ENCODE data around the gene C19orf25. TPM values are rescaled to one million over a fixed set of nuclear protein-coding genes. Genes with fewer than 3 reads are reported as not detected.

The C19orf25 gene
- total and polyA plus RNA-seq, 9 of the 15 experiments (the other 6 are each of a cell fraction or from before 2014, with no cell fraction given): 0.79 to 96.0 (median 36.1) TPM

GRCh38 chr19:1471515-1472160 lies 7.4 kb downstream of the C19orf25 start:
- peaks cover 37% of the 10 kb centered on the region for H3K79me2 ChIP-seq (ENCODE audit: control insufficient read depth, insufficient read depth, low read length)
- BruUV-seq (replicated peaks): no TSS peak
- intact Hi-C loops (cut with micrococcal nuclease) (no loop called here), in situ Hi-C loops (cut with MboI) (no loop called here)
- ChIA-PET POLR2A (interaction anchor here (1.2 to 1.7 kb wide), 4 partner anchors 13 to 29 kb away, joined by 6 to 9 read pairs (median 6); no protein-coding TSS in a partner anchor), CTCF (ENCODE audit: low intra/inter-chr PET ratio) (no interaction called here)
- H3K9me1 ChIP-seq (ENCODE audit: control insufficient read depth, insufficient read depth, low read length): no peaks in the 10 kb centered on the region
- H3K4me2 ChIP-seq (ENCODE audit: insufficient read depth, low read length): 0 out of 2 replicates have a peak overlapping the region, but pooled peaks have one; percentile 13
- H3K27me3 ChIP-seq (ENCODE audit: control insufficient read depth in 2 of 2, insufficient read depth in 2 of 2, low read length in 2 of 2): no peaks in the 10 kb centered on the region
- DNase-seq (ENCODE audit: extremely low read depth in 1 of 4, low spot score in 3 of 4) (no peak), FAIRE-seq (no peak), ATAC-seq (peak; percentile 11; the same call in 2 of the 3 replicates)
- WGBS (ENCODE audit: insufficient coverage, low coverage, missing lambda C conversion rate): 46% methylated on average over 15 of the region's 24 CpGs
- peaks cover 6 to 87% of the 10 kb centered on the region in 2 experiments; a peak in 4 of 5 replicates for H3K4me1 ChIP-seq (replicated peaks in 1 of 2; ENCODE audit: control insufficient read depth in 2 of 2, insufficient read depth in 2 of 2, low read length in 2 of 2)
- H3K27ac ChIP-seq (ENCODE audit: extremely low read depth, low read depth, low read length): no peak overlapping the region
- H3K4me3 ChIP-seq: no peak overlapping the region
- H2AFZ ChIP-seq (ENCODE audit: low read depth, low read length): no peak overlapping the region
- peak overlapping the region in 1 of 2 experiments; percentile 75; a peak in 2 of 4 replicates for H3K9ac ChIP-seq (ENCODE audit: insufficient read depth in 1 of 2, low read depth in 2 of 2, low read length in 2 of 2)
- H3K36me3 ChIP-seq (ENCODE audit: control insufficient read depth, insufficient read depth, low read length): peaks cover 25% of the 10 kb centered on the region; the same call in 2 of the 3 replicates
- H3K9me3 ChIP-seq (replicated peaks; ENCODE audit: control insufficient read depth, insufficient read depth, low read depth, low read length): no peaks in the 10 kb centered on the region
- peaks cover 18% of the 10 kb centered on the region for H4K20me1 ChIP-seq (replicated peaks; ENCODE audit: control insufficient read depth, insufficient read depth, low read length)
- no peak for TF ChIP-seq E2F3 (CRISPR knock-in tag; IDR thresholded peaks at IDR 0.05)
- no peak for TF ChIP-seq ZNF766 (CRISPR knock-in tag; conservative IDR thresholded peaks at IDR 0.05)
- TF ChIP-seq, protein P1, sequence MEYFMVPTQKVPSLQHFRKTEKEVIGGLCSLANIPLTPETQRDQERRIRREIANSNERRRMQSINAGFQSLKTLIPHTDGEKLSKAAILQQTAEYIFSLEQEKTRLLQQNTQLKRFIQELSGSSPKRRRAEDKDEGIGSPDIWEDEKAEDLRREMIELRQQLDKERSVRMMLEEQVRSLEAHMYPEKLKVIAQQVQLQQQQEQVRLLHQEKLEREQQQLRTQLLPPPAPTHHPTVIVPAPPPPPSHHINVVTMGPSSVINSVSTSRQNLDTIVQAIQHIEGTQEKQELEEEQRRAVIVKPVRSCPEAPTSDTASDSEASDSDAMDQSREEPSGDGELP (CRISPR knock-in tag; IDR thresholded peaks at IDR 0.05; ENCODE audit: borderline replicate concordance): no peak
- TF ChIP-seq ZNF12 (CRISPR knock-in tag; IDR thresholded peaks at IDR 0.05): no peak
- TF ChIP-seq GTF2A2 (tag; IDR thresholded peaks at IDR 0.05): no peak
- TF ChIP-seq CREB1 (IDR thresholded peaks at IDR 0.05): no peak
- TF ChIP-seq CREB1 (CRISPR knock-in tag; IDR thresholded peaks at IDR 0.05): 0 out of 2 replicates have a peak, but pooled peaks have one; percentile 15
- TF ChIP-seq KAT8 (IDR thresholded peaks at IDR 0.05; ENCODE audit: low read depth): no peak
- no peak for TF ChIP-seq ATF6 (CRISPR knock-in tag; IDR thresholded peaks at IDR 0.05)
- no peak for TF ChIP-seq ZNF699 (CRISPR knock-in tag; IDR thresholded peaks at IDR 0.05; ENCODE audit: insufficient replicate concordance)
- no peak for TF ChIP-seq CHCHD3 (CRISPR knock-in tag; IDR thresholded peaks at IDR 0.05)
- no peak for TF ChIP-seq POLR2AphosphoS5 (IDR thresholded peaks at IDR 0.05; ENCODE audit: control insufficient read depth, insufficient read depth, low read depth, low read length)
- no peak for TF ChIP-seq CSDE1 (IDR thresholded peaks at IDR 0.05)
- TF ChIP-seq, protein P2, sequence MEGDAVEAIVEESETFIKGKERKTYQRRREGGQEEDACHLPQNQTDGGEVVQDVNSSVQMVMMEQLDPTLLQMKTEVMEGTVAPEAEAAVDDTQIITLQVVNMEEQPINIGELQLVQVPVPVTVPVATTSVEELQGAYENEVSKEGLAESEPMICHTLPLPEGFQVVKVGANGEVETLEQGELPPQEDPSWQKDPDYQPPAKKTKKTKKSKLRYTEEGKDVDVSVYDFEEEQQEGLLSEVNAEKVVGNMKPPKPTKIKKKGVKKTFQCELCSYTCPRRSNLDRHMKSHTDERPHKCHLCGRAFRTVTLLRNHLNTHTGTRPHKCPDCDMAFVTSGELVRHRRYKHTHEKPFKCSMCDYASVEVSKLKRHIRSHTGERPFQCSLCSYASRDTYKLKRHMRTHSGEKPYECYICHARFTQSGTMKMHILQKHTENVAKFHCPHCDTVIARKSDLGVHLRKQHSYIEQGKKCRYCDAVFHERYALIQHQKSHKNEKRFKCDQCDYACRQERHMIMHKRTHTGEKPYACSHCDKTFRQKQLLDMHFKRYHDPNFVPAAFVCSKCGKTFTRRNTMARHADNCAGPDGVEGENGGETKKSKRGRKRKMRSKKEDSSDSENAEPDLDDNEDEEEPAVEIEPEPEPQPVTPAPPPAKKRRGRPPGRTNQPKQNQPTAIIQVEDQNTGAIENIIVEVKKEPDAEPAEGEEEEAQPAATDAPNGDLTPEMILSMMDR (IDR thresholded peaks at IDR 0.05 in 2 of 3, conservative IDR thresholded peaks at IDR 0.05 in 1 of 3; ENCODE audit: insufficient read depth in 2 of 3, low read depth in 1 of 3, low read length in 3 of 3): peak; percentile 38 to 41 (median 41); a peak in 5 of 6 replicates

All from K562 (cell line).